ENCODE data around the gene TANC1. TPM values are rescaled to one million over a fixed set of nuclear protein-coding genes. Genes with fewer than 3 reads are reported as not detected.

Gene TANC1
- total and polyA plus RNA-seq, 2 donors (not counting 3 experiments of a cell fraction or from before 2014, with no cell fraction given) = 58.9 to 99.4 TPM

DNA sequence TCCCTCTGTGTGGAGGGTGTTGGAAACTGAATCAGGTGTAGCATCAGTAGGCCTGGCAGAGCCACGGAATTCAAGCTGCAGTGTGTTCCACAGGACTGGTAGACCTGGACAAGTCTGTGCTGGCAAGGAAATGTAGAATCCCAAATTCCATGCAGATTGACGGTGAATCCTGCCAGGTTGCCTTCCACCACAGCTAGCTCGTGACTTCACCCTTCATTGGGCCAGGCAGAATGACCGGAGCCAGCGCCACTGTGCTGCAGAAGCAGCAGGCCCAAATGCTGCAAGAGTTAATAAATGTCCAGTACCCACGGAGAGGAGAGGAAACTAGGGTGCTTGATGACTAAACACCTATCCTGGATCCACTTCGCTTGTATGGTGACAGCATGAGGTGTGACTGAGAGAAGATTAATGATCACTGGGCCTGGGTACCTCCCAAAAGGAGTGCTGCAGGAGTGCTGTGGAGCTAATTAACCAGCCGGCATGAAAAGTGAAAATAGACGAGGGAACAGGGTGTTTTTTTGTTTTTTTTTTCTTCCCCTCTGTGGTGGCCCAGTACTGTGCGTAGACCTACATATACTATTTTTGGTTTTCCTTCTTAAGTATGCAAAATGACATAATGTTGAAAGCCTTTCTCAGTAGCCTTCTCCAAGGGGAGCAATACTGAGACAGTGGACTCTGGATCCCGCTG lies 122.2 kb downstream of the TANC1 start:
- no peak for TF ChIP-seq JUN (IDR thresholded peaks at IDR 0.05; ENCODE audit: borderline replicate concordance, insufficient read depth, insufficient read length, low read depth)
- TF ChIP-seq FOS (IDR thresholded peaks at IDR 0.05; ENCODE audit: borderline replicate concordance, insufficient read depth, low read length) = peak; percentile 25
- POLR2A ChIA-PET = interaction anchor here (0.7 kb wide), 1 partner anchor 525 kb away, joined by 4 read pairs; no protein-coding TSS in a partner anchor
- FAIRE-seq = no peak

DNA sequence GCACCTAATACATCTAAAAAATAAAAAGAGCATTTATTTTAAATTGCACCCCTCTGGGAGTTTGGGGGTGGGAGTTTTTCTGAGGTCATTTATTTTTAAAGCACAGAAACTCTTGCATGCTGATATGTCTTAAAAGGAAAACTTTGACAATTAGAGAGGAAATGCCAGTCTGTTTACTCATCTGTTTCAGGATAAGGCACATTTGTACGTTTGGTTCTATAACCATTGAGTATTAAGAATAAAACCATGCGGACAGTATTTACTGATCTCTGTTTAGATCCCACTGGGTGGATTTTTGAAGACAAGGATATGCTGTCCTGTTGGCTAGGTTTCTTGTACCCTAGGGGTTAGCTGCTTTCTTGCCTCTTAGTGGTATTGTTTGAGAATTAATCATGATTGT lies 122.9 kb downstream of the TANC1 start:
- no TSS peak for BruUV-seq (replicated peaks)
- H4K20me1 ChIP-seq (replicated peaks; ENCODE audit: control insufficient read depth, extremely low read depth, insufficient read depth, low read length) = no peaks in the 10 kb centered on the region
- H3K9me1 ChIP-seq (replicated peaks; ENCODE audit: control insufficient read depth, extremely low read depth, insufficient read depth, low read length) = no peaks in the 10 kb centered on the region
- H3K4me3 ChIP-seq (replicated peaks in 1 of 3; ENCODE audit: insufficient read depth in 1 of 3, low read depth in 1 of 3, low read length in 3 of 3) = peak overlapping the region in 1 of 3 experiments; percentile 19
- CTCF ChIA-PET = interaction anchor here (1.0 to 4.0 kb wide), 5 partner anchors 19 to 95 kb away, joined by 3 to 24 read pairs (median 4); no protein-coding TSS in a partner anchor
- H3K79me2 ChIP-seq (ENCODE audit: control insufficient read depth, insufficient read depth, low read length) = peaks cover 64% of the 10 kb centered on the region
- peak; percentile 80 for FAIRE-seq
- POLR2A ChIA-PET = no interaction called here
- H3K4me2 ChIP-seq (ENCODE audit: insufficient read depth, low read length) = peak overlapping the region; percentile 80
- DNase-seq (ENCODE audit: low read depth, low spot score) = peak; percentile 85
- H3K36me3 ChIP-seq (ENCODE audit: control insufficient read depth in 2 of 2, extremely low read depth in 1 of 2, insufficient read depth in 2 of 2, low read length in 2 of 2) = peaks cover 0 to 2% of the 10 kb centered on the region in 2 experiments
- H3K9ac ChIP-seq (replicated peaks; ENCODE audit: extremely low read depth, insufficient read depth, low read length) = peak overlapping the region; percentile 84
- peak overlapping the region; percentile 97 for H3K27ac ChIP-seq (ENCODE audit: insufficient read depth, low read depth, low read length)
- H3K9me3 ChIP-seq (replicated peaks; ENCODE audit: control insufficient read depth, insufficient read depth, low read length) = no peaks in the 10 kb centered on the region
- H3K27me3 ChIP-seq (ENCODE audit: control insufficient read depth in 2 of 2, insufficient read depth in 2 of 2, low read length in 2 of 2) = no peaks in the 10 kb centered on the region
- TF ChIP-seq EZH2 (IDR thresholded peaks at IDR 0.05; ENCODE audit: borderline replicate concordance, low read depth, low read length, severe bottlenecking) (no peak), JUN (IDR thresholded peaks at IDR 0.05; ENCODE audit: borderline replicate concordance, insufficient read depth, insufficient read length, low read depth) (peak; percentile 92), FOS (IDR thresholded peaks at IDR 0.05; ENCODE audit: borderline replicate concordance, insufficient read depth, low read length) (peak; percentile 74), GATA2 (IDR thresholded peaks at IDR 0.05; ENCODE audit: insufficient read depth, insufficient read length, low read depth, low read length) (peak; percentile 73), MYC (IDR thresholded peaks at IDR 0.05; ENCODE audit: low read depth, low read length) (no peak), POLR2A (IDR thresholded peaks at IDR 0.05; ENCODE audit: low read depth, low read length) (peak; percentile 38), POLR2AphosphoS5 (IDR thresholded peaks at IDR 0.05; ENCODE audit: insufficient read depth, low read depth, low read length) (peak; percentile 64)
- TF ChIP-seq, protein P1, sequence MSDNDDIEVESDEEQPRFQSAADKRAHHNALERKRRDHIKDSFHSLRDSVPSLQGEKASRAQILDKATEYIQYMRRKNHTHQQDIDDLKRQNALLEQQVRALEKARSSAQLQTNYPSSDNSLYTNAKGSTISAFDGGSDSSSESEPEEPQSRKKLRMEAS (IDR thresholded peaks at IDR 0.05; ENCODE audit: insufficient read depth, insufficient read length) = no peak
- H3K4me1 ChIP-seq (ENCODE audit: control insufficient read depth, extremely low read depth, insufficient read depth, low read length) = peaks cover 78% of the 10 kb centered on the region
- intact Hi-C loops (cut with micrococcal nuclease) (loop anchor here (1.0 kb wide), 2 partner anchors 8 to 190 kb away; no protein-coding TSS in a partner anchor), dilution Hi-C loops (cut with MboI; ENCODE audit: extremely low pct_ligation_motif_present, low sequenced_read_pairs) (no loop called here)
- no peak overlapping the region for H2AFZ ChIP-seq (ENCODE audit: low read depth, low read length)

More for the DNA sequence above, 122.2 kb downstream of the TANC1 start:
- no peaks in the 10 kb centered on the region for H4K20me1 ChIP-seq (replicated peaks; ENCODE audit: control insufficient read depth, extremely low read depth, insufficient read depth, low read length)
- peak; percentile 57 for DNase-seq (ENCODE audit: low read depth, low spot score)
- peak overlapping the region; percentile 80 for H3K4me2 ChIP-seq (ENCODE audit: insufficient read depth, low read length)
- H3K9ac ChIP-seq (replicated peaks; ENCODE audit: extremely low read depth, insufficient read depth, low read length) = peak overlapping the region; percentile 84
- H3K36me3 ChIP-seq (ENCODE audit: control insufficient read depth in 2 of 2, extremely low read depth in 1 of 2, insufficient read depth in 2 of 2, low read length in 2 of 2) = peaks cover 0 to 2% of the 10 kb centered on the region in 2 experiments
- dilution Hi-C loops (cut with MboI; ENCODE audit: extremely low pct_ligation_motif_present, low sequenced_read_pairs) (no loop called here), intact Hi-C loops (cut with micrococcal nuclease) (loop anchor here (1.0 kb wide), 2 partner anchors 9 to 189 kb away; no protein-coding TSS in a partner anchor)
- no peak overlapping the region for H3K4me3 ChIP-seq (replicated peaks in 1 of 3; ENCODE audit: insufficient read depth in 1 of 3, low read depth in 1 of 3, low read length in 3 of 3)
- H3K4me1 ChIP-seq (ENCODE audit: control insufficient read depth, extremely low read depth, insufficient read depth, low read length) = peaks cover 85% of the 10 kb centered on the region
- no TSS peak for BruUV-seq (replicated peaks)
- H3K27me3 ChIP-seq (ENCODE audit: control insufficient read depth in 2 of 2, insufficient read depth in 2 of 2, low read length in 2 of 2) = no peaks in the 10 kb centered on the region
- H3K79me2 ChIP-seq (ENCODE audit: control insufficient read depth, insufficient read depth, low read length) = peaks cover 64% of the 10 kb centered on the region
- H3K9me3 ChIP-seq (replicated peaks; ENCODE audit: control insufficient read depth, insufficient read depth, low read length) = no peaks in the 10 kb centered on the region
- no peak overlapping the region for H2AFZ ChIP-seq (ENCODE audit: low read depth, low read length)
- no peaks in the 10 kb centered on the region for H3K9me1 ChIP-seq (replicated peaks; ENCODE audit: control insufficient read depth, extremely low read depth, insufficient read depth, low read length)
- H3K27ac ChIP-seq (ENCODE audit: insufficient read depth, low read depth, low read length) = peak overlapping the region; percentile 97
- CTCF ChIA-PET = interaction anchor here (1.0 to 4.0 kb wide), 5 partner anchors 18 to 94 kb away, joined by 3 to 24 read pairs (median 5); no protein-coding TSS in a partner anchor
